ENCODE results near the gene BACH1. TPM values are rescaled to one million over a fixed set of nuclear protein-coding genes. Genes with fewer than 3 reads are reported as not detected.

BACH1 gene
- total and polyA plus RNA-seq, 10 of the 15 experiments (the other 5 are each of a cell fraction or from before 2014, with no cell fraction given): 3.2 to 25.7 (median 10.5) TPM

- ChIA-PET POLR2A (interaction anchor here (0.9 to 1.3 kb wide), 4 partner anchors 11 to 72 kb away, joined by 3 to 8 read pairs (median 4); no protein-coding TSS in a partner anchor), RAD21 (ENCODE audit: unreplicated experiment) (interaction anchor here (0.7 to 1.3 kb wide), 8 partner anchors 9 to 226 kb away, joined by 3 to 5 read pairs (median 3); no protein-coding TSS in a partner anchor), SMC1A (ENCODE audit: uncharacterized antibody, unreplicated experiment) (interaction anchor here (0.8 to 17.9 kb wide), 5 partner anchors 8 to 225 kb away, joined by 3 to 297 read pairs (median 4); no protein-coding TSS in a partner anchor), CTCF (interaction anchor here (0.7 to 13.2 kb wide), 5 partner anchors 12 to 71 kb away, joined by 3 to 157 read pairs (median 3); no protein-coding TSS in a partner anchor)
- DNase-seq (ENCODE audit: low read depth, low spot score) (no peak), FAIRE-seq (peak; percentile 23), ATAC-seq (no peak)
- intact Hi-C loops (cut with micrococcal nuclease; ENCODE audit: unreplicated experiment) (loop anchor here (10.0 kb wide), 1 partner anchor 311 kb away; the partner anchor contains the start of gene LTN1), in situ Hi-C loops (cut with MboI) (loop anchor here (5.0 kb wide), 1 partner anchor 228 kb away; no protein-coding TSS in a partner anchor)
- Histone ChIP-seq H3K4me3 (0 out of 2 replicates have a peak overlapping the region, but pooled peaks have one; percentile 14), H3K9ac (ENCODE audit: control insufficient read depth, insufficient read depth, low read length) (0 out of 2 replicates have a peak overlapping the region, but pooled peaks have one; percentile 22), H4K20me1 (ENCODE audit: control insufficient read depth, insufficient read depth) (peaks cover 2% of the 10 kb centered on the region; the same call in 1 of the 2 replicates), H3K4me2 (ENCODE audit: control insufficient read depth, insufficient read depth) (peak overlapping the region; percentile 69), H3K27me3 (replicated peaks in 1 of 2; ENCODE audit: control insufficient read depth in 2 of 2, insufficient read depth in 2 of 2, low read length in 1 of 2) (no peaks in the 10 kb centered on the region), H3K36me3 (ENCODE audit: control insufficient read depth in 2 of 2, insufficient read depth in 2 of 2, low read length in 1 of 2) (0 out of 4 replicates have a peak, but pooled peaks cover 0 to 7% of the 10 kb centered on the region in 2 experiments), H2AFZ (ENCODE audit: control insufficient read depth, low read depth, low read length) (no peak overlapping the region), H3K79me2 (ENCODE audit: control insufficient read depth, insufficient read depth, low read length) (peaks cover 99% of the 10 kb centered on the region), H3K4me1 (ENCODE audit: control insufficient read depth, insufficient read depth, low read length) (peaks cover 25% of the 10 kb centered on the region), H3K27ac (ENCODE audit: control insufficient read depth, insufficient read depth) (peak overlapping the region; percentile 73), H3K9me3 (replicated peaks; ENCODE audit: control insufficient read depth, insufficient read depth, low read length) (peaks cover 2% of the 10 kb centered on the region; the same call in 1 of the 3 replicates)
- no peak for TF ChIP-seq HDAC2 (IDR thresholded peaks at IDR 0.05)
- no peak for TF ChIP-seq SUZ12 (IDR thresholded peaks at IDR 0.05; ENCODE audit: unreplicated experiment)
- no peak for TF ChIP-seq POU2F2 (IDR thresholded peaks at IDR 0.05; ENCODE audit: borderline replicate concordance, low read depth, low read length)
- WGBS (ENCODE audit: insufficient coverage, insufficient replicate concordance, low lambda C conversion rate, missing lambda C conversion rate): 0% methylated on average over 1 of the region's 1 CpG
- no TSS peak for BruUV-seq (replicated peaks)
These were observed 6.8 kb downstream of the BACH1 start for GRCh38 chr21:29305561-29305960.

DNA sequence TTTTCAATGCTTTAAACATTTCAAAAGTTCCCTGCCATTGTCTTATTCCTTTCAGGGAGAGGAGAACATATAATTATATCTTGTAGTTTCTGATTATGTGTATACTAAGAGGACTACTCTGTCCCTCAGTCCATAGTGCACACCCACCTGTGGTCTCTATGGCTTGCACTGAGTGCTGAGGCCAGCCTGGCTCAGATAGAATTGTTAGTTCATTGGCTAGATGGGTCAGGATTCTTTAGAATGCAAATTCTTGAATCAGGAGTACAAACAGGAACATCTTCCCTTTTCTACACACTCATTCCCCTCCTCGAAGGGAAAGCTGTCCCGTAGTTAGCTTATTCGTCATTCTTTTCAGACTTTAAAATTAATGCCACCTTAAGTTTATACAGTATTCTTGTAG is 8.2 kb downstream of the BACH1 start:
- Histone ChIP-seq H3K27ac (ENCODE audit: control insufficient read depth, insufficient read depth) (peak overlapping the region; percentile 41), H3K36me3 (ENCODE audit: control insufficient read depth in 2 of 2, insufficient read depth in 2 of 2, low read length in 1 of 2) (0 out of 4 replicates have a peak, but pooled peaks cover 0 to 9% of the 10 kb centered on the region in 2 experiments), H3K27me3 (replicated peaks in 1 of 2; ENCODE audit: control insufficient read depth in 2 of 2, insufficient read depth in 2 of 2, low read length in 1 of 2) (no peaks in the 10 kb centered on the region), H4K20me1 (ENCODE audit: control insufficient read depth, insufficient read depth) (peaks cover 2% of the 10 kb centered on the region; the same call in 1 of the 2 replicates), H3K4me3 (peak overlapping the region; percentile 14; the same call in 1 of the 2 replicates), H3K4me2 (ENCODE audit: control insufficient read depth, insufficient read depth) (peak overlapping the region; percentile 80), H2AFZ (ENCODE audit: control insufficient read depth, low read depth, low read length) (no peak overlapping the region), H3K79me2 (ENCODE audit: control insufficient read depth, insufficient read depth, low read length) (peaks cover 98% of the 10 kb centered on the region), H3K4me1 (ENCODE audit: control insufficient read depth, insufficient read depth, low read length) (peaks cover 25% of the 10 kb centered on the region), H3K9me3 (replicated peaks; ENCODE audit: control insufficient read depth, insufficient read depth, low read length) (peaks cover 4% of the 10 kb centered on the region; the same call in 1 of the 3 replicates), H3K9ac (ENCODE audit: control insufficient read depth, insufficient read depth, low read length) (no peak overlapping the region)
- ChIA-PET SMC1A (ENCODE audit: uncharacterized antibody, unreplicated experiment) (interaction anchor here (1.0 to 1.6 kb wide), 4 partner anchors 24 to 235 kb away, joined by 3 to 5 read pairs (median 4); no protein-coding TSS in a partner anchor), RAD21 (ENCODE audit: unreplicated experiment) (interaction anchor here (0.7 to 1.8 kb wide), 4 partner anchors 7 to 96 kb away, joined by 3 to 4 read pairs (median 4); partner anchors contain the start of gene BACH1), CTCF (no interaction called here), POLR2A (interaction anchor here (0.8 to 1.4 kb wide), 4 partner anchors 33 to 71 kb away, joined by 3 to 4 read pairs (median 3); no protein-coding TSS in a partner anchor)
- 3% methylated on average over 3 of the region's 3 CpGs for WGBS (ENCODE audit: insufficient coverage, insufficient replicate concordance, low lambda C conversion rate, missing lambda C conversion rate)
- BruUV-seq (replicated peaks): no TSS peak
- intact Hi-C loops (cut with micrococcal nuclease; ENCODE audit: unreplicated experiment): loop anchor here (10.0 kb wide), 1 partner anchor 312 kb away; the partner anchor contains the start of gene LTN1
- DNase-seq (ENCODE audit: low read depth, low spot score) (no peak), FAIRE-seq (no peak), ATAC-seq (peak; percentile 49)
- in situ Hi-C loops (cut with MboI): loop anchor here (5.0 kb wide), 1 partner anchor 230 kb away; no protein-coding TSS in a partner anchor
- TF ChIP-seq CHD1 (IDR thresholded peaks at IDR 0.05; ENCODE audit: low read depth, low read length) (no peak), RB1 (IDR thresholded peaks at IDR 0.05; ENCODE audit: borderline replicate concordance) (no peak), SUZ12 (IDR thresholded peaks at IDR 0.05; ENCODE audit: unreplicated experiment) (no peak), BCL3 (IDR thresholded peaks at IDR 0.05; ENCODE audit: borderline replicate concordance, insufficient read depth, low read depth, low read length, poor library complexity, severe bottlenecking) (no peak)
- TF ChIP-seq, protein P1, sequence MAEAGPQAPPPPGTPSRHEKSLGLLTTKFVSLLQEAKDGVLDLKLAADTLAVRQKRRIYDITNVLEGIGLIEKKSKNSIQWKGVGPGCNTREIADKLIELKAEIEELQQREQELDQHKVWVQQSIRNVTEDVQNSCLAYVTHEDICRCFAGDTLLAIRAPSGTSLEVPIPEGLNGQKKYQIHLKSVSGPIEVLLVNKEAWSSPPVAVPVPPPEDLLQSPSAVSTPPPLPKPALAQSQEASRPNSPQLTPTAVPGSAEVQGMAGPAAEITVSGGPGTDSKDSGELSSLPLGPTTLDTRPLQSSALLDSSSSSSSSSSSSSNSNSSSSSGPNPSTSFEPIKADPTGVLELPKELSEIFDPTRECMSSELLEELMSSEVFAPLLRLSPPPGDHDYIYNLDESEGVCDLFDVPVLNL (IDR thresholded peaks at IDR 0.05; ENCODE audit: low read depth, low read length): no peak
- TF ChIP-seq, protein P2, sequence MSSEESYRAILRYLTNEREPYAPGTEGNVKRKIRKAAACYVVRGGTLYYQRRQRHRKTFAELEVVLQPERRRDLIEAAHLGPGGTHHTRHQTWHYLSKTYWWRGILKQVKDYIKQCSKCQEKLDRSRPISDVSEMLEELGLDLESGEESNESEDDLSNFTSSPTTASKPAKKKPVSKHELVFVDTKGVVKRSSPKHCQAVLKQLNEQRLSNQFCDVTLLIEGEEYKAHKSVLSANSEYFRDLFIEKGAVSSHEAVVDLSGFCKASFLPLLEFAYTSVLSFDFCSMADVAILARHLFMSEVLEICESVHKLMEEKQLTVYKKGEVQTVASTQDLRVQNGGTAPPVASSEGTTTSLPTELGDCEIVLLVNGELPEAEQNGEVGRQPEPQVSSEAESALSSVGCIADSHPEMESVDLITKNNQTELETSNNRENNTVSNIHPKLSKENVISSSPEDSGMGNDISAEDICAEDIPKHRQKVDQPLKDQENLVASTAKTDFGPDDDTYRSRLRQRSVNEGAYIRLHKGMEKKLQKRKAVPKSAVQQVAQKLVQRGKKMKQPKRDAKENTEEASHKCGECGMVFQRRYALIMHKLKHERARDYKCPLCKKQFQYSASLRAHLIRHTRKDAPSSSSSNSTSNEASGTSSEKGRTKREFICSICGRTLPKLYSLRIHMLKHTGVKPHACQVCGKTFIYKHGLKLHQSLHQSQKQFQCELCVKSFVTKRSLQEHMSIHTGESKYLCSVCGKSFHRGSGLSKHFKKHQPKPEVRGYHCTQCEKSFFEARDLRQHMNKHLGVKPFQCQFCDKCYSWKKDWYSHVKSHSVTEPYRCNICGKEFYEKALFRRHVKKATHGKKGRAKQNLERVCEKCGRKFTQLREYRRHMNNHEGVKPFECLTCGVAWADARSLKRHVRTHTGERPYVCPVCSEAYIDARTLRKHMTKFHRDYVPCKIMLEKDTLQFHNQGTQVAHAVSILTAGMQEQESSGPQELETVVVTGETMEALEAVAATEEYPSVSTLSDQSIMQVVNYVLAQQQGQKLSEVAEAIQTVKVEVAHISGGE (CRISPR knock-in tag; IDR thresholded peaks at IDR 0.05): no peak

Measured in GM12878 (cell line).